GM21423 (cell line): ENCODE measurements around the gene HBG2.
"Not testable (repeated sequence)": the region's sequence is repeated elsewhere in the genome, so short reads cannot be mapped to it uniquely, and the experiment has no call there.

Source experiments
- ATAC-seq: cut with Tn5 transposase; IDR thresholded peaks from one replicate; pipeline ENCODE4 v1.9.1; 2021; ENCODE audit warnings: mild to moderate bottlenecking, moderate library complexity; ENCODE audit not compliant: unreplicated experiment

HBG2 gene

DNA sequence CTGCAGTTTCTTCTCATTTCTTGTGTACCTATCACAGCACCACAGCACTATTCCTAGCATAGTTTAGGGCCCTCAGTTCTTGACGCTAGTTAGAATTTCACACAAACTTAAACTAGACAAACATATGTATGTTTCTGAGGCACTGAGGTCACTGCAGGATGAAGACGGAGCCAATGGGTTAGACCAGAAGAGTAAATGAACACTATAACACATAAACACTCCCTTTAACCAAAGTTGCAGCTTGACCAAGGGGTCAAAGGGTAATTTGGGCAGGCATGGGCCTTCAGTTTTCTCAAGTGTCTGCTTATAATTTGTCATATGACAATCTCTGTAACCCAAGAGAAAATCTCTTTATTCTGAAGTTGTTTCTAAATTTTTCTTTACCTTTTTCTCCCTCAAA is 28.0 kb upstream of the HBG2 start:
- ATAC-seq, result no peak

DNA sequence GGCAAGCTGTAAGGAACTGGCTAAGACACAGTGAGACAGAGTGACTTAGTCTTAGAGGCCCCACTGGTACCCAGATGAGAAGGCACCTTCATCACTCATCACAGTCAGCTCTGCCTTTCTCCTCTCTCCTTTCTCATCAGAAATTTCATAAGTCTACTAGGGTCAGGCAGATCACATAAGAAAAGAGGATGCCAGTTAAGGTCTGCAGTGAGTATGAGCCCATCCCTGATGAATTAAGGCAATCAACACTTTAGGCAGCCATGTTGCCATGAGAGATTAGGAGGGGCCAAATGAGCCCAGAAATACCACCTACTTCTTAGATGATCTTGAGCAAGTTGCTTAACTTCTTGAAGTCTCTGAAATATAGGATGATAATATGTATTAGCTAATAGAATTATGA is 27.0 kb upstream of the HBG2 start:
- ATAC-seq, result no peak

DNA sequence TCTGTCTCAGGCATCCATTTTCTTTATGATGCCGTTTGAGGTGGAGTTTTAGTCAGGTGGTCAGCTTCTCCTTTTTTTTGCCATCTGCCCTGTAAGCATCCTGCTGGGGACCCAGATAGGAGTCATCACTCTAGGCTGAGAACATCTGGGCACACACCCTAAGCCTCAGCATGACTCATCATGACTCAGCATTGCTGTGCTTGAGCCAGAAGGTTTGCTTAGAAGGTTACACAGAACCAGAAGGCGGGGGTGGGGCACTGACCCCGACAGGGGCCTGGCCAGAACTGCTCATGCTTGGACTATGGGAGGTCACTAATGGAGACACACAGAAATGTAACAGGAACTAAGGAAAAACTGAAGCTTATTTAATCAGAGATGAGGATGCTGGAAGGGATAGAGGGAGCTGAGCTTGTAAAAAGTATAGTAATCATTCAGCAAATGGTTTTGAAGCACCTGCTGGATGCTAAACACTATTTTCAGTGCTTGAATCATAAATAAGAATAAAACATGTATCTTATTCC is 26.1 kb upstream of the HBG2 start:
- peak; percentile 98 for ATAC-seq

DNA sequence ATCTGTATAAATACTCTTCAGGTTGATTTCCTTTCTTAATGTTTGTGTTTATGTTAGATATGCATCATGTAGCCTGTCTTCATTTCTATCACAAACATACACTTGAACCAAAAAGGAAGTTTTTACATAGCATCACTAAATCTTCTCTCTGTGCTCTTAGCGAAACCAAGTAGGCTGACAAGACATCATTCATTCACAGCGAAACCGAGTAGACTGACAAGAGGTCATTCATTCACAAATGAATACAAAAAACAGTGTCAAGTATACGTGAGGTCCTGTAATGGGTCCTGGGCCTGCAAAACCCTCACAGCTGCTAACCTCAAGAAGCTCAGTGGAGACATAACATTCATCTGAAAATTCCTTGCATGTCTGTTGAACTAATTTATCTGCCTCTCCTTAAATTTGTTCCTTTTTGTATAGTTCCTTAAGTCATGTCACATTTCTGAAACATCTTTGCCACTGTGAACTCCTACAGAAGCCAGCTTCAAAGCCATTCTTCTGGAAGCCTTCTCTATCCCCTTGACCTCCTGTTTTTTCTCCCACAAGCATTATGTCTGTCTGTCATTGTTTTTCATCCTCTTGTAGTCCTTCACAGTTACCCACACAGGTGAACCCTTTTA is 25.0 kb upstream of the HBG2 start:
- no peak for ATAC-seq

DNA sequence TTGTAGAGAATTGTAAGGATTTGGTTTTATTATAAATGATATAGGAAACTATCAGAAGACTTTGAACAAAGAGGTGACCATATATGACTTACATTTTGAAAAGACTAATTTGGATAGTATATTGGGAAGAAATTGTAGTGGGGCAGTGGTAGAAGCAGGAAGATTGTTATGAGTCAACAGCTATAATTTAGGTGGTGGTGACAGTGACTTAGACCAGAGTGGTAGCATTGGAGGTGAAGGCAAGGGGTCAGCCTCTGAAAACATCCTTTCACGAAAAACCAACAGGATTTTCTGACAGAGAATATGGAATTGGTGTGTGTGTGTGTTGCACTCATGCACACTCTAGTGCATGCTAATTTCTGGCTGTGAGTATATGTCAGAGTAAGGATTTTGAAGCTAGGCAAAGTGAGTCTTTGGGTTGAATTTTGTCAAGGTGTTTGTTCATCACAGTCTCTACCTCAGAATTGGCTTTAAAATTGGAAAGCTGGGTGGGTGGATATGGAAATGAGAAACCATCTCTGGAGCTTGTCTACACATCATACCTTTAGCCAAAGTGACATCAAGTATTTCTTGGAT is 23.3 kb upstream of the HBG2 start:
- no peak for ATAC-seq

DNA sequence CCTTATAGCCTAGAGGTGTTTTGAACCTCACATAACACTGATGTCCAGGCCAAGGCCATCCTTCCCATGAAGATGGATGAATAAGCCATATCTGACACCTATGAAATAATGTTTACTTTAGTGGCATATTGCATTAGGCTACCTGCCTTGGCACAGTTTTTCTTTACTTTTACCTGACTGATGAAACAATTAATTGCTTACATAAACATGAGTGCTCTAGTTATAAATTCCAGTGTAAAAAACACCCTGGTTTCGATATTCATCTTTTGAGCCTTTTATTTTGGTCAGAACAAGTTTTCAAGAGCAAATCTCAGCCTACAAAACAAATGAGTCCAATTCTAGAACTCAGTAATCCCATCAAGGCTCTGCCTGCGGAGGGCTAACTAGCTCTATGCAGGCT is 22.1 kb upstream of the HBG2 start:
- no peak for ATAC-seq

DNA sequence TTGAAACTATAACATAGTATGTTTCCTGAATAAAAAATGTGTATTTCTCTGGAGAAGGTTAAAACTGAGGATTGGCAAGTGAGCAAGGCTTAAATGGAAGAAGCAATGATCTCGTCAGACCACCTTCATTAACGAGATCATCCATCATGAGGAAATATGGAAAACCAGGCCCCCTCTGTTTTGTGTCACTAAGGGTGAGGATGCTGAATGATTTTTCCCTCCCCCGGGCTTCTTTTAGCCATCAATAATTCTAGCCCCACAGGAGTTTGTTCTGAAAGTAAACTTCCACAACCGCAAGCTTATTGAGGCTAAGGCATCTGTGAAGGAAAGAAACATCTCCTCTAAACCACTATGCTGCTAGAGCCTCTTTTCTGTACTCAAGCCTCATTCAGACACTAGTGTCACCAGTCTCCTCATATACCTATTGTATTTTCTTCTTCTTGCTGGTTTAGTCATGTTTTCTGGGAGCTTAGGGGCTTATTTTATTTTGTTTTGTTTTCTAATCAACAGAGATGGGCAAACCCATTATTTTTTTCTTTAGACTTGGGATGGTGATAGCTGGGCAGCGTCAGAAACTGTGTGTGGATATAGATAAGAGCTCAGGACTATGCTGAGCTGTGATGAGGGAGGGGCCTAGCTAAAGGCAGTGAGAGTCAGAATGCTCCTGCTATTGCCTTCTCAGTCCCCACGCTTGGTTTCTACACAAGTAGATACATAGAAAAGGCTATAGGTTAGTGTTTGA is 21.0 kb upstream of the HBG2 start:
- ATAC-seq, result no peak

DNA sequence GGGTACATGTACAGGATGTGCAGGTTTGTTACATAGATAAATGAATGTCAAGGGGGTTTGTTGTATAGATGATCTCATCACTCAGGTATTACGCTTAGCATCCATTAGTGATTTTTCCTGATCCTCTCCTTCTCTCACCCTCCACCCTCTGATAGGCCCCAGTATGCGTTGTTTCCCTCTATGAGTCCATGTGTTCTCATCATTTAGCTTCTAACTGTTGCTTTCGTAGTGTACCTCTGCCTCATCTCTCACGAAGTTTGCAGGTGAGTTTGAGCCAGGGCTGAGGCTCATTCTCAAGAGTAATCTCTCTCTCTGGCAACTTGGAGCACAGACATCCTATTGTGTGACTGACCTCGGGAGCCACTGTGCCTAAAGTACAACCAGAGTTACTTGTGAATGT is 19.8 kb upstream of the HBG2 start:
- ATAC-seq, result no peak

DNA sequence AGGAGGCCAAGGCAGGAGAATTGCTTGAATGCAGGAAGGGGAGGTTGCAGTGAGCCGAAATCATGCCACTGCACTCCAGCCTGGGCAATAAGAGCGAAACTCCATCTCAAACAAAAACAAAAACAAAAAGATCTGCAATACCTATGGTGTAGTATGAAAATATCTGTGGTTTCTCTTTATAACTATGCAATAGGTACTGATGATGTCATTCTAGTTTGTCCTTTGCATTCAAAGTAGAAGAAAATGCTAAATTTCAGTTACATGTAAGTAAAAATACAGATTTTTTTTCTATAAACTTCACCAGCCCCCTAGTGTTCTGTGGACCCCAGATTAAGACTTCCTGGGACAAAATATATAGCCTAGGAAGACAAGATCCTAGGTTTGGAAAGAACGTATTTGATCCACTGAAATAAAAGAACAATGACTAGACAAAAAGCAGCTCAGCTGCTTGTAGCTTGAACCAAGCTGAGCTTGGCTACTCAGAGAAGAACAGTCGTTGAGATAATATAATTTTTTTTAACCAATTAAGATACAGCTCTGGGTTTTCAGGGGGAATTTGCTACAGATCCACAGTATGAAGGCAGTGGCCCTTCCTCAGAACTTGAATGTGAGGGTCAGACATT is 17.9 kb upstream of the HBG2 start:
- no peak for ATAC-seq

DNA sequence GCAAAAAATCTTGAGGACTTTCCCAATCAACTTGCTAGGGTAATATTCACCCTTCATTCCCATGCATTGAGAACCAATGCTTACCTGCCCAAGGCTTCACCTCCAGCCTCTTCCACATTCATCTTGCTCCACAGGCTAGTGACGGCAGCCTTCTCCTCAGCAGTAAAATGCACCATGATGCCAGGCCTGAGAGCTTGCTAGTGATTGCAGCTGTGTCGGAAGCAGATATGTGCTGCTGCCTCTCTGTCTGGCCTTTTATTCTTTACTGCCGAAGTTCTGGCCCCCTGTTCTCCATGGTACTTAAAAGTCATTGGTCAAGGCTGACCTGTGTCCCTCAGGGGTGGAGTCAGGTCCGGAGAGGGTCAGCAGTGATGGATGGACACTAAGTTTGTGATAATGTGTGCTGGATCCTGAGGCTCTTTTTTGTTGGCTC is 15.2 kb upstream of the HBG2 start, which contains the start of gene HBE1:
HBE1 (minus strand) TSS at position 231 of the 433 bp plus-strand sequence; CDS start at position 176, 55 bp downstream.
- no peak for ATAC-seq

DNA sequence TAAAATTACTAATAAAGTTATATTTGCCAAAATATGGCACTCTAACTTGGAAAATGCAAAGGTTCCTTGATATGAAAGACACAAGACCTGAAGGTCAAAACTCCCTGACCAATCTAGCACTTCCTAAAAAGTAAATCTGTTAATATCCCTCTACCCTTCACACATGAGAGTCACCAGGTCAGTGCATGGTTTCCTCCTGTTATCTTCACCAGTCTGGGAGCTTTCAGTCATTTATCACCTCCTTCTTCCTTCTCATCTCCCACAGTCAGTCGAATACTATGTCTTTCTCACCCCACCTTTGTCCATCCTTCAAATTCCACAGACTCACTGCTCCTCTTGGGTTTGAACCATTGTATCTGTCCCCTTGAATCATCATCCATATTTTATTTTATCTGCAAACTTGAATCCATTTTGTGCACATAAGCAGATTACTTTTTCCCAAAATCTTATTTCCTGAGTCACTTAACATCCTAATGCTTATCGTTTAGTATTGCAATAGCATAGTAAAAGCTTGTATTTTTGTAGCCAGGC is 12.5 kb upstream of the HBG2 start:
- ATAC-seq, result no peak

DNA sequence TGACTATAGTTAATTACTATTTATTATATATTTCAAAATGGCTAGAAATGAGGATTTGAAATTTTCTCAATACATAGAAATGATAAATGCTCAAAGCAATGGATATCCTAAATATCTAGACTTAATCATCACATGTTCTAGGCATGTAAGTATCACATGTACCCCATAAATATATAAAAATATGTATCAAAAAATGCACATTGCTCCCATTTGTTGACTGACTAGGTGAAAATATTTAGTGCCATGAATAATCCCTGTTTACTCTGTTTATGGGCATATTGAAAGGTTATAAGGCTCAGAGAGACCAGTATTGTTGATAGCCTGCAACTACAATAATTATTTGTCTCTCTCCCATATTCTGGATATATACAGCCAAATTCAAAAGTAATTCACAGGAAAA is 12.0 kb upstream of the HBG2 start:
- no peak for ATAC-seq

DNA sequence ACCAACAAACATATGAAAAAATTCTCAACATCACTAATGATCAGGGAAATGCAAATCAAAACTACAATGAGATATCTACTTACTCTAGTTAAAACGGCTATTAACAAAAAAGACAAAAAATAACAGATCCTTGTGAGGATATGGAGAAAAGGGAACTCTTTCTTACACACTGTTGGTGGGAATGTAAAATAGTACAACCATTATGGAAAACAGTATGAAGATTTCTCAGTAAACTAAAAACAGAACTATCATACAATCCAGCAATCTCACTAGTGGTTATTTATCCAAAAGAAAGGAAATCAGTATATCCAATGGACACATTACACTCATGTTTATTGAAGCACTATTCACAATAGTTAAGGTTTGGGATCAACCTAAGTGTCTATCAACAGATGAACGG is 11.3 kb upstream of the HBG2 start:
- no peak for ATAC-seq

DNA sequence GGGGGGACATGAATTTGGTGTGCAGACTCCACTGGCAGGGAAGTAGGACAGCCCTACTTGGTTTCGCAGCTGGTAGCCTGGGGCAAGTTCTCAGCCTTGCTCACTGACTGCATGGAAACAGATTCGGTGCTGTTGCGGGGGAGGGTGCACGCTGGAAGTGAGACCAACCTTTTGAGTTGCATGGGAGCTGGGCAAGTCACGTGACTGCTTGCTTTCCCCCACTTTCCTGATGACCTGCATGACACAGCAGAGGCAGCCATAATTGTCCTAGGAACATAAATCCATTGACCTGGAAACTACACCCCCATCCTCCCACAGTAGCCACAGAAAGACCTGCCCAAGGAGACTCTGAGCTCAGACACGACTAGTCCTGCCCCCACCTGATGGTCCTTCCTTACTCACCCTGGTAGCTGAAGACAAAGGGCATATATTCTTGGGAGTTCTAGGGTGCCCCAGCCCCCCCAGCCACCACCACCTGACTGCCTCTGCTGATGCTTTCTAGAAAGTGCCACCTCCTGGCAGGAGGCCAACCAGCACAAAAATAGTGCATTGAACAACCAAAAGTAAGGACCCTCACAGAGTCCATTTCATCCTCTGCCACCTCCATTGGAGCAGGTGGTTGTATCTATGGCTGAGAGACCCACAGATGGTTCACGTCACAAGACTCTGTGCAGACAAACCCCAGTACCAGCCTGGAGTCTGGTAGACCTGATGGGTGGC is 4.1 kb upstream of the HBG2 start:
- no peak for ATAC-seq

DNA sequence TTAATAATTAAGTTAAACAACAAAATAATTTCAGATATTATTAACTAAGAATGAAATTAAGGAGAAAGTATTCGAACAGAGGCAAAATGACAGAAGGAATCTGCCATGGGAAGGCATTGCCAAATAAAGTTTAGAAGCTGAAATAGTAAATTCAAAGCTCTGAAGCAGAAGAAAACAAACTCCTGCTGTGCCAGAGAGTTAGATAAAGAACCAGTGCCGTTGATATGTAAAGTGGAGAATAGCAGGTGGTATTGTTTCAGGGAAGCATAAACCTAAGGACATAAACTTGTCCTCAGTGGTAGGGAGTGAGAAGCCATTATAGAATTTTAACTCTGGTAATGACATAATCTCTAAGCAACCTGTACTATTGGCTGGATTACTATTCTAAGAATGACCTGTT is 2.7 kb upstream of the HBG2 start:
- ATAC-seq, result no peak

DNA sequence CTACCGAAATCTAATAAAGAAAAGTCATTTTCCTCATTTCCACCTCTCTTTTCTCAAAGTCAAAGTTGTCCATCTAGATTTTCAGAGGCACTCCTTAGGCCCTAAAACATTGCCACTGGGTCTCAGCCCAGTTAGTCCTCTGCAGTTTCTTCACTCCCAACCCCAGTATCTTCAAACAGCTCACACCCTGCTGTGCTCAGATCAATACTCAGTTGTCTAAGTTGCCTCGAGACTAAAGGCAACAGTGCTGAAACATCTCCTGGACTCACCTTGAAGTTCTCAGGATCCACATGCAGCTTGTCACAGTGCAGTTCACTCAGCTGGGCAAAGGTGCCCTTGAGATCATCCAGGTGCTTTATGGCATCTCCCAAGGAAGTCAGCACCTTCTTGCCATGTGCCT is 558 bp downstream of the HBG2 start:
- ATAC-seq, result not testable (repeated sequence)

DNA sequence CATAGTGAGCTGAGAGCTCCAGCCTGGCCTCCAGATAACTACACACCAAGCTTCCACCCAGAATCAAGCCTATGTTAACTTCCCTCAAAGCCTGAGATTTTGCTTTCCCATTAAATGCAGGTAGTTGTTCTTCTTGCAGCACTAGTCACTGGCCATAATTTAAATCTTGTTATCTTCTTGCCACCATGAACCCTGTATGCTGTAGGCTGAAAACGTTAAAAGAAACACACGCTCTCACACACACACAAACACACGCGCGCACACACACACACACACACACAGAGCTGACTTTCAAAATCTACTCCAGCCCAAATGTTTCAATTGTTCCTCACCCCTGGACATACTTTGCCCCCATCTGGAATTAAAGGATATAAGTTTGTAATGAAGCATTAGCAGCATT is 1.1 kb downstream of the HBG2 start:
- not testable (repeated sequence) for ATAC-seq

DNA sequence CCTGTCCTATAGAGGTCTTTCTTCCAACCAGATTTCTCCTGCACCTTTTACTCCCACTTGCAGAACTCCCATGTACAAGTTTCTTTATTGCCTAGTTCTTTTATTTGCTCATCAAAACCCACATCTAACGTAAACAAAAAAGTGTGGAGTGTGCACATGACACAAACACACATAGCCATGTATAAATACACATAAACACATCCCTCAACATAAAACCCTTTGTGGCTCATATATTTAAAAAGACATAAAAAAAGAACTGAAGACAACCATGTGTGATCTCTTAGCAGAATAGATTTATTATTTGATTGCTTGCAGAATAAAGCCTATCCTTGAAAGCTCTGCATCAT is 1.7 kb downstream of the HBG2 start:
- no peak for ATAC-seq

DNA sequence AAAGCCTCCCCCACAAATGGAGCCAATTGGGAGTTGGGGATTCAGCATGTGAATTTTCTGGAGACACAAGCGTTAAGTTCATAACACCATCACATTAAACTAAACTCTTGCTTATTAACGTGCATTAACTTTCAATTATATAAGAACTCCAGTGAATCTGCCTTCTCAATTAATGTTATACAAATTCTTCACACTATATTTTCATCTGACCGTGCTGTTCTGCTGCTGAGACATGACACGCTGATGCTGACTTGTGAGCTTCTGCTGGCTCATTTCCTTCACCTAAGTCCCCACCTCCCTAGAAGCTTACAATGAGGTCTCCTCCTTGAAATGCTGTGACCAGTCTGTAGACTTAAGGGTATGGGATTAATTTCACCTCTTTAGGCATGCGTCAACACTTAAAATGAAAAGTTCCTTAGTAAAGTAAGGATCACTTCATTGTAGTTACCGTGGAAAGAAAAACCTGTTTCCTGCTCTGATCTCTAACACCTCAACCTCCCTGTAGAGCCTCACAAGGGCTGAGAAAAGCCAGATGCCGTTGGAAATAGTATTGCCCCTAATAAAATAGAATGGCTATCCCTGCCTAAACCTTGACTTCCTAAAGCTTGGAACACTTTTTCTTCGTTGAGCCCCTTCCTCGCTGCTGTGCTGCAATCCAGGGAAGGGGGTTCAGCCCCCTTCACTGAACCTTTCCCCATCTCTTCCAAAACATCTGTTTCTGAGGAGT is 2.2 kb downstream of the HBG2 start:
- ATAC-seq, result no peak

DNA sequence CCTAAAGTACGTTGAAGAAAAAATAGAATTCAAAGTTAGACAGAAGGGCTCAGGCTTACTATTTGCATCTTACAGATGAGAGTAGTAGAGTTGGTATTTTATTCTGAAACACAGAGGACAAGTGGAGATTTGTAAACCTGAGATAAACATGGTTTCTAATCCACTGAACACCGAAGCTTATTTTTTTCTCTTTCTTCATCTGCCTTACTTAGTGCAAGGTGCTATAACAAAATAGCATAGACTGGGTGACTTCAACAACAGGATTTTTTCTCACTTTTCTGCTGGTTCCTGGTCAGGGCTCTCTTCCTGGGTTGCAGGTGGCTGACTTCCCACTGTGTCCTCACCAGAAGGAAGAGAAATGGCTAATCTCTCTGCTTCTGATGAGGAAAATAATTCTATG is 2.8 kb downstream of the HBG2 start:
- ATAC-seq, result no peak
